ENCODE data around the gene ST6GALNAC6. TPM values are rescaled to one million over a fixed set of nuclear protein-coding genes. Genes with fewer than 3 reads are reported as not detected.
A peak's percentile ranks its signal among the peaks of the same experiment; 100 is the strongest.

The ST6GALNAC6 gene
- polyA plus RNA-seq, 3 donors = 8.2 to 14.4 (median 12.0) TPM

DNA sequence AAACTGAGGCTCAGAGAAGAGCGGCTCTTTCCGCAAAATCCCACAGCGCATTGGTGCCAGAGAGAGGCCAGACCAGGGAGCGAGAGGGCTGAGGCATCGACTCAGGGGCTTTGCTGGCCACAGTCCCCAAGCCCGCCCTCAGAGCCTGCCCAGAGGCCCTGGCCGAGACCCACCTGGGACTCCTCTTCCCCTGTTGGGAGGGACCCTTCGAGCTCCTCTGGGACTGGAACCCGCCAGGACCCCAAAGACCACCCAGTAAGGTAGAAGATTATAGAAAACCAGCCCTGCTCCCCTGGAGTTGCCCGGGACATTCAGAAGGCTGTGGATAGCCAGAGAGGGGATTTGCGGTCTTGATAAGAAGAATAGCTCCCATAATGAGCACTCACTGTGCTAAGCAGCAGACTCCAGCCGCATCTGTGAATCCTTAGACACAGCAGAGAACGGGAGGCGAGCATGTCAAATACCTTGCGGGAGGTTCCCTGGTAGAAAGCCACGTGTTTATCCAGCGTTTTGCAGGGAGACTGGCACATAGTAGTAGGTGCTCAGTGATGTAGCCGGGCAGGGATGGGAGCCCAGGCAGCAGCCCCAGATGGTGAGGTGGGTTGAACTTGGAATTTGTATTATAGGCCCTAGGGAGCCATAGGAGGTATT lies 21.3 kb downstream of the ST6GALNAC6 start:
- 82% methylated on average over 13 of the region's 18 CpGs for WGBS (ENCODE audit: insufficient coverage)
- intact Hi-C loops (cut with micrococcal nuclease) = loop anchor here in 1 of 2 donors (10.0 kb wide), 1 partner anchor 373 kb away; no protein-coding TSS in a partner anchor
- Histone ChIP-seq H3K27me3 (ENCODE audit: control insufficient read depth in 2 of 2, insufficient read depth in 2 of 2, low read length in 2 of 2) (peaks cover 6 to 20% of the 10 kb centered on the region in 2 donors), H3K4me3 (replicated peaks in 1 of 3; ENCODE audit: low read depth in 2 of 3, low read length in 3 of 3) (peak overlapping the region in 1 of 3 experiments; percentile 46), H3K9ac (ENCODE audit: insufficient read depth, low read length, poor library complexity, severe bottlenecking) (no peak overlapping the region), H3K79me2 (ENCODE audit: insufficient read depth, low read length) (no peaks in the 10 kb centered on the region), H3K36me3 (replicated peaks in 1 of 2; ENCODE audit: control insufficient read depth in 1 of 2, insufficient read depth in 2 of 2, low read length in 2 of 2) (no peaks in the 10 kb centered on the region), H4K20me1 (ENCODE audit: insufficient read depth, low read length) (no peaks in the 10 kb centered on the region), H3K9me3 (replicated peaks in 1 of 2; ENCODE audit: control insufficient read depth in 1 of 2, insufficient read depth in 1 of 2, low read length in 2 of 2) (no peaks in the 10 kb centered on the region), H3K27ac (ENCODE audit: low read depth in 1 of 2, low read length in 2 of 2) (no peak overlapping the region), H3K4me2 (replicated peaks; ENCODE audit: extremely low read depth, low read length, poor library complexity, severe bottlenecking) (peak overlapping the region; percentile 63), H2AFZ (ENCODE audit: insufficient read depth, low read depth, low read length, poor library complexity, severe bottlenecking) (no peak overlapping the region), H3K4me1 (ENCODE audit: control insufficient read depth in 1 of 2, insufficient read depth in 2 of 2, low read length in 2 of 2) (peaks cover 3 to 10% of the 10 kb centered on the region in 2 donors)
- H3K27me3 Mint-ChIP-seq (ENCODE audit: low read depth in 3 of 3) = peaks cover 16 to 25% (median 18%) of the 10 kb centered on the region in 3 donors
- peak overlapping the region in 1 of 7 donors; percentile 54 for H3K27ac Mint-ChIP-seq
- peaks cover 0 to 5% (median 0%) of the 10 kb centered on the region in 7 donors for H3K9me3 Mint-ChIP-seq
- TF ChIP-seq, protein P1, sequence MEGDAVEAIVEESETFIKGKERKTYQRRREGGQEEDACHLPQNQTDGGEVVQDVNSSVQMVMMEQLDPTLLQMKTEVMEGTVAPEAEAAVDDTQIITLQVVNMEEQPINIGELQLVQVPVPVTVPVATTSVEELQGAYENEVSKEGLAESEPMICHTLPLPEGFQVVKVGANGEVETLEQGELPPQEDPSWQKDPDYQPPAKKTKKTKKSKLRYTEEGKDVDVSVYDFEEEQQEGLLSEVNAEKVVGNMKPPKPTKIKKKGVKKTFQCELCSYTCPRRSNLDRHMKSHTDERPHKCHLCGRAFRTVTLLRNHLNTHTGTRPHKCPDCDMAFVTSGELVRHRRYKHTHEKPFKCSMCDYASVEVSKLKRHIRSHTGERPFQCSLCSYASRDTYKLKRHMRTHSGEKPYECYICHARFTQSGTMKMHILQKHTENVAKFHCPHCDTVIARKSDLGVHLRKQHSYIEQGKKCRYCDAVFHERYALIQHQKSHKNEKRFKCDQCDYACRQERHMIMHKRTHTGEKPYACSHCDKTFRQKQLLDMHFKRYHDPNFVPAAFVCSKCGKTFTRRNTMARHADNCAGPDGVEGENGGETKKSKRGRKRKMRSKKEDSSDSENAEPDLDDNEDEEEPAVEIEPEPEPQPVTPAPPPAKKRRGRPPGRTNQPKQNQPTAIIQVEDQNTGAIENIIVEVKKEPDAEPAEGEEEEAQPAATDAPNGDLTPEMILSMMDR (IDR thresholded peaks at IDR 0.05) = no peak
- H3K4me1 Mint-ChIP-seq = peaks cover 11% of the 10 kb centered on the region
- H3K36me3 Mint-ChIP-seq = no peaks in the 10 kb centered on the region
- no peak for DNase-seq
- peak overlapping the region in 1 of 2 donors; percentile 82 for H3K4me3 Mint-ChIP-seq

DNA sequence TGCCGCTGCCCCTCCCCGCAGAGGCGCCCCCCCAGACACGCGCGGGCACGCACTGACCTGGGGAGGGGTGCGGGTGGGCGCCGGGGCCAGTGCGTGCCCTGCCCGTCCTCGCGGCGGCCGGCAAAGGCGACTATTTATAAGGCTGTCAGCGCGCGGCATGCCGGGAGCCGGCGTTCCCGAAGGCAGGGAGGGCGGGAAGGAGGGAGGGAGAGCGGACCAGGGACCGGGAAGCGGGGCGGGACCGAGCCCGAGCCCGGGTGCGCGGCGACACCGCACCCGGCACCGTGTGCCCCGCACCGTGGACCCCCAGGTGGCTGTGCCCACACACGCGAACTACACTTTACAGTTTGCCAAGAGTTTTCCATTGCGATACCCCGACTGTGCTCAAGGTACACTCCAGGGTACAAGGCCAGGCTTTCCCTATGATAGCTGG lies 21.8 kb downstream of the ST6GALNAC6 start, which contains the start of gene AK1:
Gene AK1, minus strand, starts transcription at position 110 of the 433 bp plus-strand sequence. CDS start 3,058 bp downstream, outside the sequence.
- H3K27ac ChIP-seq (ENCODE audit: low read depth in 1 of 2, low read length in 2 of 2) = no peak within 1 kb of the TSS
- 2% methylated on average over 40 of the region's 44 CpGs for WGBS (ENCODE audit: insufficient coverage)
- peak within 1 kb of the TSS in 1 of 3 experiments; percentile 46 for H3K4me3 ChIP-seq (replicated peaks in 1 of 3; ENCODE audit: low read depth in 2 of 3, low read length in 3 of 3)
- peak within 1 kb of the TSS in 2 of 7 donors; percentile 50 to 54 for H3K27ac Mint-ChIP-seq
- peak within 1 kb of the TSS; percentile 8 for H3K9ac ChIP-seq (ENCODE audit: insufficient read depth, low read length, poor library complexity, severe bottlenecking)
- intact Hi-C loops (cut with micrococcal nuclease) = loop anchor here in 1 of 2 donors (10.0 kb wide), 1 partner anchor 373 kb away; no protein-coding TSS in a partner anchor
- no peaks in the 10 kb centered on the region for H4K20me1 ChIP-seq (ENCODE audit: insufficient read depth, low read length)
- peak within 1 kb of the TSS; percentile 63 for H3K4me2 ChIP-seq (replicated peaks; ENCODE audit: extremely low read depth, low read length, poor library complexity, severe bottlenecking)
- H3K27me3 ChIP-seq (ENCODE audit: control insufficient read depth in 2 of 2, insufficient read depth in 2 of 2, low read length in 2 of 2) = peaks cover 6 to 20% of the 10 kb centered on the region in 2 donors
- H3K79me2 ChIP-seq (ENCODE audit: insufficient read depth, low read length) = no peaks in the 10 kb centered on the region
- H3K36me3 Mint-ChIP-seq = no peaks in the 10 kb centered on the region
- peaks cover 0 to 5% (median 0%) of the 10 kb centered on the region in 7 donors for H3K9me3 Mint-ChIP-seq
- H3K36me3 ChIP-seq (replicated peaks in 1 of 2; ENCODE audit: control insufficient read depth in 1 of 2, insufficient read depth in 2 of 2, low read length in 2 of 2) = no peaks in the 10 kb centered on the region
- peaks cover 16 to 25% (median 18%) of the 10 kb centered on the region in 3 donors for H3K27me3 Mint-ChIP-seq (ENCODE audit: low read depth in 3 of 3)
- TF ChIP-seq, protein P1 (IDR thresholded peaks at IDR 0.05) = no peak
- peaks cover 3 to 10% of the 10 kb centered on the region in 2 donors for H3K4me1 ChIP-seq (ENCODE audit: control insufficient read depth in 1 of 2, insufficient read depth in 2 of 2, low read length in 2 of 2)
- peaks cover 8% of the 10 kb centered on the region for H3K4me1 Mint-ChIP-seq
- H3K4me3 Mint-ChIP-seq = peak within 1 kb of the TSS in 1 of 2 donors; percentile 84
- no peaks in the 10 kb centered on the region for H3K9me3 ChIP-seq (replicated peaks in 1 of 2; ENCODE audit: control insufficient read depth in 1 of 2, insufficient read depth in 1 of 2, low read length in 2 of 2)
- no peak within 1 kb of the TSS for H2AFZ ChIP-seq (ENCODE audit: insufficient read depth, low read depth, low read length, poor library complexity, severe bottlenecking)
- no peak for DNase-seq
